ENCODE data around the gene SHD. TPM values are rescaled to one million over a fixed set of nuclear protein-coding genes. Genes with fewer than 3 reads are reported as not detected.
"Not testable (repeated sequence)": the region's sequence is repeated elsewhere in the genome, so short reads cannot be mapped to it uniquely, and the experiment has no call there.

The SHD gene
- 10 to 100 TPM in 3 of 4 donors, 1 to 10 TPM in 1; 7.6 to 51.4 (median 27.5) TPM for total RNA-seq

DNA sequence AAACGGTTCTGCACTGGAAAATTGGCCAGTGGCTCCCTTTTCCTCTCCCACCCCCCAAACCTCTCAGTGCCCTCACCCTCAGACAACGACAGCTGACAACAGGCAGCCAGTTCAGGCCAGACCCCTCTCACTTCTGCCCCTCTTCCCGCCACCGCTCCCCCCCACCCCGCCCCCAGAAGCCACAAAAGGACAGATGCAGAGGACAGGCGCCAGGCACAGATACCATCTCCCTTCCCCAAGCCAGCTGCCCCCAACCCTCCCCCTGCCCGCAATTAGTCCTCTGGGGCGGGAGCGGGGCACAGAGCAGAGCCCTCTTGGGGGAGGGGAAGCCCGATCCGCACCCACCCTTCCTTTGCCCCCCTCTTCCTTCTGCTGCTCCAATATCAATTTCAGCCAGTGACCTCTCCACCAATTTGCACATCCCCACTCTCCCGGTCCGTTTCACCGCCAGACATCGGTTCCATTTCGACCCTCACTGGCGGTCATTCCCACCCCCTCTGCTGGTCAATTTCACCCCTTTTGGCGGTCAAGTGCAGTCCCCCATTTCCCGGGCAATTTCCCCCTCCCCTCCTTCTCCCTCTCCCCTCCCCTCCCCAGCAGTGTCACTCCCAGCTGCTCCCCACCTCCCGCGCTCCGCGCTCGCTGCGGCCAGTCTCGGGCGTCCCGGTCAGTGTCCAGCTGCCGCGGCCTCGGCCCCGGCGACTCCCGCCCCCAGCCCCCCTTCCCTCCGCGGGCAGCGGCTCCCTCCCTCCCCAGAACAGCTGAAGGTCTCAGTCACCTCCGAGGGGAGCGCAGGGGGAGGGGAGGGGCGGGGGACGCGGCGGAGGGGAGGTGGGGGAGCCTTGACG, at the start of gene SHD:
Gene SHD, plus strand, starts transcription at position 848 of the 848 bp plus-strand sequence. CDS start 798 bp downstream, outside the sequence.
- in situ Hi-C loops (cut with MboI; ENCODE audit: low pct_ligation_motif_present in 1 of 4, low pct_unique_long_range_greater_than_20kb in 1 of 4, low sequenced_read_pairs in 3 of 4) (loop anchor here in 1 of 4 donors (10.0 kb wide), 1 partner anchor 76 kb away; no protein-coding TSS in a partner anchor), intact Hi-C loops (cut with DNase I; ENCODE audit: low total_unique reads) (no loop called here)
- TF ChIP-seq CTCF (IDR thresholded peaks at IDR 0.05) (no peak), POLR2A (IDR thresholded peaks at IDR 0.05) (no peak), EP300 (IDR thresholded peaks at IDR 0.05; ENCODE audit: low read depth) (no peak), POLR2AphosphoS5 (IDR thresholded peaks at IDR 0.05) (no peak)
- Histone ChIP-seq H3K36me3 (no peaks in the 10 kb centered on the region), H3K4me1 (peaks cover 4 to 18% (median 13%) of the 10 kb centered on the region in 4 donors), H3K9me3 (no peaks in the 10 kb centered on the region), H3K4me3 (peak within 1 kb of the TSS in 3 of 4 donors; percentile 1 to 43 (median 28)), H3K27ac (no peak within 1 kb of the TSS), H3K27me3 (peaks cover 65% of the 10 kb centered on the region)
- no peak for DNase-seq
- 13 to 15% methylated on average over 12 to 30 of the region's 44 CpGs for WGBS, 2 donors (ENCODE audit: low coverage in 1 of 2)

- DNase-seq; H3K9me3 ChIP-seq; H3K27ac ChIP-seq; H3K4me3 ChIP-seq; intact Hi-C loops (cut with DNase I; ENCODE audit: low total_unique reads); H3K36me3 ChIP-seq; in situ Hi-C loops (cut with MboI; ENCODE audit: low pct_ligation_motif_present in 1 of 4, low pct_unique_long_range_greater_than_20kb in 1 of 4, low sequenced_read_pairs in 3 of 4); H3K4me1 ChIP-seq: not testable (repeated sequence)
- H3K27me3 ChIP-seq = peaks cover 60% of the 10 kb centered on the region
- WGBS, 2 donors (ENCODE audit: low coverage in 1 of 2) = 76 to 85% methylated on average over 5 to 6 of the region's 6 CpGs
Observed at GRCh38 chr19:4230237-4230636, 48.8 kb upstream of the SHD start.

GRCh38 chr19:4231521-4231920, 47.5 kb upstream of the SHD start:
- H3K9me3 ChIP-seq; H3K27ac ChIP-seq; in situ Hi-C loops (cut with MboI; ENCODE audit: low pct_ligation_motif_present in 1 of 4, low pct_unique_long_range_greater_than_20kb in 1 of 4, low sequenced_read_pairs in 3 of 4); H3K4me3 ChIP-seq; DNase-seq; H3K4me1 ChIP-seq; intact Hi-C loops (cut with DNase I; ENCODE audit: low total_unique reads); H3K36me3 ChIP-seq: not testable (repeated sequence)
- H3K27me3 ChIP-seq = peaks cover 52% of the 10 kb centered on the region
- 83 to 100% methylated on average over 2 to 6 of the region's 6 CpGs for WGBS, 2 donors (ENCODE audit: low coverage in 1 of 2)

GRCh38 chr19:4232139-4232538, 46.9 kb upstream of the SHD start:
- H3K36me3 ChIP-seq; DNase-seq; H3K9me3 ChIP-seq; intact Hi-C loops (cut with DNase I; ENCODE audit: low total_unique reads); in situ Hi-C loops (cut with MboI; ENCODE audit: low pct_ligation_motif_present in 1 of 4, low pct_unique_long_range_greater_than_20kb in 1 of 4, low sequenced_read_pairs in 3 of 4); H3K4me3 ChIP-seq; H3K27ac ChIP-seq; H3K4me1 ChIP-seq: not testable (repeated sequence)
- WGBS, 2 donors (ENCODE audit: low coverage in 1 of 2) = 67 to 82% methylated on average over 2 to 3 of the region's 5 CpGs
- H3K27me3 ChIP-seq = peaks cover 54% of the 10 kb centered on the region

- WGBS, 2 donors (ENCODE audit: low coverage in 1 of 2) = 30 to 100% methylated on average over 1 to 21 of the region's 21 CpGs
- H3K4me3 ChIP-seq = no peak overlapping the region
- no peak for TF ChIP-seq POLR2AphosphoS5 (IDR thresholded peaks at IDR 0.05)
- TF ChIP-seq POLR2A (IDR thresholded peaks at IDR 0.05) = no peak
- TF ChIP-seq EP300 (IDR thresholded peaks at IDR 0.05; ENCODE audit: low read depth) = no peak
- TF ChIP-seq CTCF (IDR thresholded peaks at IDR 0.05) = no peak
- intact Hi-C loops (cut with DNase I; ENCODE audit: low total_unique reads) (no loop called here), in situ Hi-C loops (cut with MboI; ENCODE audit: low pct_ligation_motif_present in 1 of 4, low pct_unique_long_range_greater_than_20kb in 1 of 4, low sequenced_read_pairs in 3 of 4) (no loop called here)
- no peak for DNase-seq
- no peaks in the 10 kb centered on the region for H3K4me1 ChIP-seq
- H3K27ac ChIP-seq = no peak overlapping the region
- no peaks in the 10 kb centered on the region for H3K36me3 ChIP-seq
- H3K27me3 ChIP-seq = peaks cover 48% of the 10 kb centered on the region
- no peaks in the 10 kb centered on the region for H3K9me3 ChIP-seq
Observed at GRCh38 chr19:4232614-4233281, 46.3 kb upstream of the SHD start.

All from transverse colon (tissue), 4 donors.